ENCODE results near the gene ARMCX5. TPM values are rescaled to one million over a fixed set of nuclear protein-coding genes. Genes with fewer than 3 reads are reported as not detected.
A peak's percentile ranks its signal among the peaks of the same experiment; 100 is the strongest.

ARMCX5 gene
- total RNA-seq, result 12.8 and 22.8 TPM in 2 replicates
- polyA plus RNA-seq, result 12.9 and 13.9 TPM in 2 replicates
- 7.4 and 8.7 TPM in 2 replicates for polyA plus RNA-seq (2012)
- polyA minus RNA-seq (ENCODE audit: low replicate concordance), result 4.6 and 7.8 TPM in 2 replicates

GRCh38 chrX:102599084-102599950 is at the start of gene ARMCX5:
Gene ARMCX5, plus strand, starts transcription at chrX:102599515. Its CDS starts 2,627 bp downstream, at chrX:102602142.
- Histone ChIP-seq H3K4me3 (replicated peaks in 1 of 4; ENCODE audit: control extremely low read depth in 1 of 4, insufficient read depth in 1 of 4, low read depth in 3 of 4, low read length in 4 of 4) (peak within 1 kb of the TSS; percentile 21 to 79 (median 68)), H3K79me2 (ENCODE audit: control insufficient read depth, insufficient read depth, low read length) (peaks cover 3% of the 10 kb centered on the region), H3K4me1 (ENCODE audit: control insufficient read depth, extremely low read depth, insufficient read depth, low read length) (peaks cover 2% of the 10 kb centered on the region), H3K36me3 (ENCODE audit: control insufficient read depth, insufficient read depth, low read length) (no peaks in the 10 kb centered on the region), H4K20me1 (ENCODE audit: control insufficient read depth, extremely low read depth, insufficient read depth, low read length) (no peaks in the 10 kb centered on the region), H3K9me3 (ENCODE audit: control insufficient read depth, insufficient read depth, low read depth, low read length) (no peaks in the 10 kb centered on the region), H3K27me3 (ENCODE audit: control insufficient read depth, insufficient read depth, low read length) (no peaks in the 10 kb centered on the region), H3K9ac (ENCODE audit: insufficient read depth, low read length) (peak within 1 kb of the TSS; percentile 33), H3K4me2 (ENCODE audit: extremely low read depth, insufficient read depth, low read length) (peak within 1 kb of the TSS; percentile 56), H2AFZ (ENCODE audit: low read length) (peak within 1 kb of the TSS; percentile 67), H3K27ac (ENCODE audit: insufficient read depth, low read length) (peak within 1 kb of the TSS; percentile 30)
- DNase-seq (ENCODE audit: low read depth in 2 of 2), result peak; percentile 90 to 92
- TF ChIP-seq EZH2 (IDR thresholded peaks at IDR 0.05; ENCODE audit: low read length, missing control alignments) (no peak), CTCF (conservative IDR thresholded peaks at IDR 0.05 in 1 of 2, IDR thresholded peaks at IDR 0.05 in 1 of 2; ENCODE audit: low read depth in 1 of 2, low read length in 2 of 2) (no peak)

GRCh38 chrX:102558607-102559006 is 40.7 kb upstream of the ARMCX5 start:
- Histone ChIP-seq H3K4me3 (replicated peaks in 1 of 4; ENCODE audit: control extremely low read depth in 1 of 4, insufficient read depth in 1 of 4, low read depth in 3 of 4, low read length in 4 of 4) (no peak overlapping the region), H3K4me1 (ENCODE audit: control insufficient read depth, extremely low read depth, insufficient read depth, low read length) (no peaks in the 10 kb centered on the region), H3K27ac (ENCODE audit: insufficient read depth, low read length) (no peak overlapping the region), H3K79me2 (ENCODE audit: control insufficient read depth, insufficient read depth, low read length) (no peaks in the 10 kb centered on the region), H3K27me3 (ENCODE audit: control insufficient read depth, insufficient read depth, low read length) (no peaks in the 10 kb centered on the region), H4K20me1 (ENCODE audit: control insufficient read depth, extremely low read depth, insufficient read depth, low read length) (no peaks in the 10 kb centered on the region), H2AFZ (ENCODE audit: low read length) (no peak overlapping the region), H3K4me2 (ENCODE audit: extremely low read depth, insufficient read depth, low read length) (no peak overlapping the region), H3K9me3 (ENCODE audit: control insufficient read depth, insufficient read depth, low read depth, low read length) (no peaks in the 10 kb centered on the region), H3K36me3 (ENCODE audit: control insufficient read depth, insufficient read depth, low read length) (no peaks in the 10 kb centered on the region), H3K9ac (ENCODE audit: insufficient read depth, low read length) (no peak overlapping the region)
- no peak for DNase-seq (ENCODE audit: low read depth in 2 of 2)
- TF ChIP-seq CTCF (conservative IDR thresholded peaks at IDR 0.05 in 1 of 2, IDR thresholded peaks at IDR 0.05 in 1 of 2; ENCODE audit: low read depth in 1 of 2, low read length in 2 of 2) (no peak), EZH2 (IDR thresholded peaks at IDR 0.05; ENCODE audit: low read length, missing control alignments) (no peak)

- Histone ChIP-seq H3K27ac (ENCODE audit: insufficient read depth, low read length) (no peak overlapping the region), H3K4me2 (ENCODE audit: extremely low read depth, insufficient read depth, low read length) (no peak overlapping the region), H3K9me3 (ENCODE audit: control insufficient read depth, insufficient read depth, low read depth, low read length) (no peaks in the 10 kb centered on the region), H4K20me1 (ENCODE audit: control insufficient read depth, extremely low read depth, insufficient read depth, low read length) (no peaks in the 10 kb centered on the region), H3K79me2 (ENCODE audit: control insufficient read depth, insufficient read depth, low read length) (no peaks in the 10 kb centered on the region), H3K4me3 (replicated peaks in 1 of 4; ENCODE audit: control extremely low read depth in 1 of 4, insufficient read depth in 1 of 4, low read depth in 3 of 4, low read length in 4 of 4) (no peak overlapping the region), H3K4me1 (ENCODE audit: control insufficient read depth, extremely low read depth, insufficient read depth, low read length) (no peaks in the 10 kb centered on the region), H3K9ac (ENCODE audit: insufficient read depth, low read length) (no peak overlapping the region), H3K27me3 (ENCODE audit: control insufficient read depth, insufficient read depth, low read length) (no peaks in the 10 kb centered on the region), H2AFZ (ENCODE audit: low read length) (no peak overlapping the region), H3K36me3 (ENCODE audit: control insufficient read depth, insufficient read depth, low read length) (no peaks in the 10 kb centered on the region)
- no peak for TF ChIP-seq EZH2 (IDR thresholded peaks at IDR 0.05; ENCODE audit: low read length, missing control alignments)
- TF ChIP-seq CTCF (conservative IDR thresholded peaks at IDR 0.05 in 1 of 2, IDR thresholded peaks at IDR 0.05 in 1 of 2; ENCODE audit: low read depth in 1 of 2, low read length in 2 of 2), result no peak
- no peak for DNase-seq (ENCODE audit: low read depth in 2 of 2)
Measured at GRCh38 chrX:102560423-102561068, 38.8 kb upstream of the ARMCX5 start.

All from fibroblast of lung (primary cell).